Heart right ventricle (tissue), 16 donors: ENCODE measurements around the gene ZNF383. TPM values are rescaled to one million over a fixed set of nuclear protein-coding genes. Genes with fewer than 3 reads are reported as not detected.
"Not testable (repeated sequence)": the region's sequence is repeated elsewhere in the genome, so short reads cannot be mapped to it uniquely, and the experiment has no call there.

Source experiments
- ATAC-seq, 8 donors: fragments of 200-7000 bp; cut with Tn5 transposase; one replicate each; pipeline ENCODE4 v1.9.1; 2020; ENCODE audit warnings: mild to moderate bottlenecking in 8 of 8, moderate library complexity in 8 of 8, moderate number of reproducible peaks in 1 of 8
- DNase-seq, 2 donors: peaks; one replicate each; pipeline ENCODE4 v3.0.0-alpha.2; 2020
- H3K27ac ChIP-seq, 10 donors: fragments of 200-600 bp; sonication (generic) in 2 of 10; one replicate each; pipeline versions ENCODE4 v1.5.0 to v1.8.0; 2020 to 2022; ENCODE audit warnings: mild to moderate bottlenecking in 3 of 10
- H3K27me3 ChIP-seq, 7 donors: fragments of 200-600 bp; one replicate each; pipeline ENCODE4 v1.8.0; 2021 to 2022; ENCODE audit warnings: mild to moderate bottlenecking in 2 of 7
- H3K36me3 ChIP-seq, 9 donors: fragments of 200-600 bp; sonication (generic) in 1 of 9; one replicate each; pipeline versions ENCODE4 v1.5.0 to v1.8.0; 2020 to 2022; ENCODE audit warnings: mild to moderate bottlenecking in 2 of 9
- H3K4me1 ChIP-seq, 9 donors: fragments of 200-600 bp; sonication (generic) in 1 of 9; one replicate each; pipeline versions ENCODE4 v1.5.0 to v1.8.0; 2020 to 2022; ENCODE audit warnings: mild to moderate bottlenecking in 4 of 9
- H3K4me3 ChIP-seq, 10 donors: fragments of 200-600 bp; sonication (generic) in 2 of 10; one replicate each; pipeline versions ENCODE4 v1.5.0 to v1.8.0; 2020 to 2022; ENCODE audit warnings: mild to moderate bottlenecking in 7 of 10, moderate library complexity in 2 of 10
- H3K9me3 ChIP-seq, 11 donors: fragments of 200-600 bp in 10 of 11; sonication (generic) in 2 of 11; one replicate each; pipeline versions ENCODE4 v1.5.0 to v1.8.0; 2013 to 2022; ENCODE audit warnings: mild to moderate bottlenecking in 2 of 11, control low read depth in 1 of 11, moderate library complexity in 1 of 11
- WGBS, 2 donors: extraction: QIAGEN DNeasy Blood & Tissue Kit; methylation state at CpG; one replicate each; pipeline ENCODE4 v1.1.7; 2013; ENCODE audit warnings: inconsistent platforms in 1 of 2; 5-methylcytosine and 5-hydroxymethylcytosine counted together
- intact Hi-C, 10 donors: fragments of 100-400 bp; cut with DNase I; formaldehyde crosslinking; loops; one replicate each; pipeline versions ENCODE4 v1.11.1 to v1.14.2; 2022
- polyA plus RNA-seq, 2 donors: library from polyadenylated mRNA; stranded (reverse); fragments of 200-250 nt; gene quantifications; one replicate each; pipeline ENCODE4 v1.2.3, GENCODE V29; 2013
- total RNA-seq, 10 donors: library from RNA; stranded (reverse); fragmentation: NEBNext Ultra II Directional in 3 of 10; extraction: Animal tissue kit (Norgen Biotek cat#: 25700) in 3 of 10; gene quantifications; one replicate each; pipeline versions ENCODE4 v1.2.1 to v1.2.4, GENCODE V29; 2021 to 2023
- TF ChIP-seq, protein P1 (sequence below), 9 donors: fragments of 200-600 bp; sonication (generic) in 2 of 9; IDR thresholded peaks; one replicate each; pipeline versions ENCODE4 v1.5.0 to v1.8.0; 2021 to 2022; ENCODE audit warnings: antibody characterized with exemption in 9 of 9, mild to moderate bottlenecking in 5 of 9, moderate library complexity in 1 of 9
- donor health status: Arrhythmogenic right ventricular cardiomyopathy.
- donor health status: ischemic (EF 13 %, LVEDD 7.1; RV severe dilation, severe dysfunction).
- donor health status: healthy with polysubstance abuse.
- donor health status: DM: no; HTN: yes; CAD: no.
- donor health status: DM: no; HTN: no; CAD: no.
- donor health status: ischemic (EF 25% LVEDD 6.9; RV normal size, moderate dysfunction).
- donor health status: ischemic (EF 25% LVEDD 5.7; RV mildly dilated, moderate dysfunction).
- donor health status: healthy.
- donor health status: DM: yes; HTN: yes; CAD: no.
- donor health status: Ischemic cardiomyopathy.
- donor health status: ischemic (EF 35%, LVEDD 5.7; RV mildly dilated, moderate dysfunction).
- donor health status: nonischemic (EF 11% LVEDD 7.7; RV severe dilation, severe dysfunction).
- donor health status: DM: yes; HTN: yes; CAD: no.
- donor health status: PGD.
- donor health status: ischemic (EF 29% LVEDD 5.4; RV normal size, mild dysfunction).
- donor health status: nonischemic (EF 23%, LVEDD 6.1; RV moderate dilation, normal function).

The ZNF383 gene
- total and polyA plus RNA-seq, 12 donors, result 2.7 to 12.7 (median 8.9) TPM

DNA sequence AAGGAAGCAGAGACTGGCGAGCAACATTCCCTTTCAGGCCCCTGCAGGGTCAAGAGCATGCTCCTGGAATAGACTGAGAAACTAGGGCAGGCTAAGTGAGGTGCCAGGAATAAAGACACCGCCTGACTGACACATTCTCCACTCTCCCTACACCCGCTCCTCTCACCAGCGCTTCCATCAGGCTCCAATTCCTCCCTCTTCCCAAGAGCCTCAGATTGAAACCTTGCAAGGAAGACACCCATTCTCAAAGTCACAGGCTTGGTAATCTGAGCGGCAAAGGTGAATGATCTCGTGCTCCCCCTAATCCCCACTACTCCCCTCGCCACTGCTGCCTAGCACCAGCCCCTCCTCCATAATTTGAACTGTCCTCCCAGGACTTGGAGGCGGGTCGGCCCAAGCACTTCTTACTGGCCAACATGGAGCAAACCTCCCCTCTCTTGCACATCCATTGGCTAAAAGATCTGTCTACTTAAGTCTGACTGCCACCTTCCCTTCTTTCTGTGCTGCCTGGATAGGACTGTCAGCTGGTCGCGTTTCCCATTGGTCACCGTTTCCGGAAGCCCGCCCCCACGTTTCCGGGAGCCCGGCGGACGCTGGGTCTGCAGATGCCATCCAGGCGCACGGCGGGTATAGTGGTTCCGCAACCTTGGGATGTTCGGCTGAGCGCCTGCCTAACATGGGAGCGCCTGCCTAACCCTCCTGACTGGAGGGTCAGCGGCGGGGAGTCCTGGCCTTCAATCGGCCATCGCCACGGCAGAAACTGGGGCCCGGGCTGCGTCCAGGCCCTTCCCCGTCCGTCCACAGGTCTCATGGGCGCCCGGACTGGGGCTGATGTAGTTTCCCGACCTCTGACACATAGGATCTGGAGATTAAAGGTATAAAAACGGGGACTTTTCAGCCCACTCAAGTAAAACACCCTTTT, 33.6 kb downstream of the ZNF383 start:
- intact Hi-C loops, result no loop called here
- TF ChIP-seq, protein P1, sequence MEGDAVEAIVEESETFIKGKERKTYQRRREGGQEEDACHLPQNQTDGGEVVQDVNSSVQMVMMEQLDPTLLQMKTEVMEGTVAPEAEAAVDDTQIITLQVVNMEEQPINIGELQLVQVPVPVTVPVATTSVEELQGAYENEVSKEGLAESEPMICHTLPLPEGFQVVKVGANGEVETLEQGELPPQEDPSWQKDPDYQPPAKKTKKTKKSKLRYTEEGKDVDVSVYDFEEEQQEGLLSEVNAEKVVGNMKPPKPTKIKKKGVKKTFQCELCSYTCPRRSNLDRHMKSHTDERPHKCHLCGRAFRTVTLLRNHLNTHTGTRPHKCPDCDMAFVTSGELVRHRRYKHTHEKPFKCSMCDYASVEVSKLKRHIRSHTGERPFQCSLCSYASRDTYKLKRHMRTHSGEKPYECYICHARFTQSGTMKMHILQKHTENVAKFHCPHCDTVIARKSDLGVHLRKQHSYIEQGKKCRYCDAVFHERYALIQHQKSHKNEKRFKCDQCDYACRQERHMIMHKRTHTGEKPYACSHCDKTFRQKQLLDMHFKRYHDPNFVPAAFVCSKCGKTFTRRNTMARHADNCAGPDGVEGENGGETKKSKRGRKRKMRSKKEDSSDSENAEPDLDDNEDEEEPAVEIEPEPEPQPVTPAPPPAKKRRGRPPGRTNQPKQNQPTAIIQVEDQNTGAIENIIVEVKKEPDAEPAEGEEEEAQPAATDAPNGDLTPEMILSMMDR (IDR thresholded peaks at IDR 0.05), result no peak
- peaks cover 0 to 18% (median 4%) of the 10 kb centered on the region in 9 donors for H3K4me1 ChIP-seq
- peaks cover 0 to 21% (median 3%) of the 10 kb centered on the region in 9 donors for H3K36me3 ChIP-seq
- DNase-seq (peak; percentile 85 to 94), ATAC-seq (peak; percentile 97 to 100 (median 99))
- no peaks in the 10 kb centered on the region for H3K27me3 ChIP-seq
- peak overlapping the region; percentile 39 to 90 (median 79) for H3K27ac ChIP-seq
- peaks cover 0 to 97% (median 40%) of the 10 kb centered on the region in 11 donors for H3K9me3 ChIP-seq
- 1 to 2% methylated on average over 39 of the region's 39 CpGs for WGBS, 2 donors
- peak overlapping the region; percentile 57 to 81 (median 69) for H3K4me3 ChIP-seq

DNA sequence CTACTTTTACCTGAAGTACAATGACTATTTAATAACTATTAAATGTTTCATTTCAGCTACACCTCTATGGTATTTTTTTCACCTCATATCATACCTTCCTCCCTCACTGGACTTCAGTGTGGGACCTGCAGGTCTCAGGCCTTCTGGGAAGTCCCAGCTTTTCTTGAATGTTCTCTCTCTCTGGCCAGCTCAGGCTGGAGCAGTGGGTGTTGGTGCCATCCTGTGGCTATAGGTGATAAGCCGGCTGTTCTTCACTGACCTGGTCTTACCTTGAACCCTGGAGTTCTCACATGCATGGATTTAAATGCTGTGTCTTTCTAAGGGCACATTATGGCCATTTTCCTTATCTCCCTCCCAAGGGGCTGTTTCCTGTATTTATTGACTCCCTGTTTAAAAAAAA, 45.0 kb downstream of the ZNF383 start:
- TF ChIP-seq, protein P1 (IDR thresholded peaks at IDR 0.05), result peak in 1 of 9 donors; percentile 6
- peaks cover 0 to 39% (median 0%) of the 10 kb centered on the region in 11 donors for H3K9me3 ChIP-seq
- DNase-seq, H3K27ac ChIP-seq, H3K4me3 ChIP-seq, H3K4me1 ChIP-seq, H3K27me3 ChIP-seq, intact Hi-C loops: not testable (repeated sequence)
- peak in 3 of 8 donors; percentile 55 to 75 (median 58) for ATAC-seq
- H3K36me3 ChIP-seq, result peaks cover 0 to 24% (median 0%) of the 10 kb centered on the region in 9 donors
- 80 to 88% methylated on average over 1 of the region's 1 CpG for WGBS, 2 donors

DNA sequence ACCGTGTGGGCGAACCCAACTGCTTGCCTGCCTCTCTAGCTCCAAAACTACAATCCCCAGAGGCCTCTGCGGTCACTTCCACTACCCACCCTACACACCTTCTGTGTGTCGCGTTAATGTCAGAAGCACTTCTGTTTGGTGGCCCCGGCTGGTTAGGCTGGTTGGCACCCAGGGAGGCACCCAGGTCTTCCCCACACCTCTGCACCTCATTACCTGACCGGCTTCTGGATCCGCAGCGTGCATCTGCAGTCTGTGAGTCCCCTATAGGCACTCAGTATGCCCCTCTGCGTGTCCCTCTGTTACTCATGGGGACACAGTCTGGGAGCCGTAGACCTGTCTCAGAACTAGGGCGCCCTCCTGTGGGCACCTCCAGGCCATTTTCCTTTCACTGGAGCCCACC, 49.0 kb downstream of the ZNF383 start:
- peak in 3 of 8 donors; percentile 25 to 65 (median 27) for ATAC-seq

DNA sequence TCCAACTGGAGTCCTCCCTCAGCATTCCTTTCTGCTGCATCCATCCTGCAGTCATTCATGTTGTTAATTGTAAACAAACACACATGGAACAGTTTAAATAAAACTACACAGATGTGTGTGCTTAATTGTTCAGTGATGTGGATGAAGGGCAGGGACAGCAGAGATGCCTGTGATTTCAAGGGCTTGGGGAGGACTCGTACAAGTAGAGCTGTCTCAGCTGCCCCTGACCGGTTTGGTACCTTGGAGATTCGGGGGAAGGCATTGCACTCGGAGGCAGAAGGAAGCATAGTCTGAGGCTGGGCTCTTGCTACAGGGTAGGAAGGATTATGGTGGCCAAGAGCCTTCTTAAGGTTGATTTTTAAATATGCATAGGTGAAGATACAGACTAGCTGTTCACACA, 49.7 kb downstream of the ZNF383 start:
- H3K27ac ChIP-seq, H3K4me1 ChIP-seq, intact Hi-C loops, H3K27me3 ChIP-seq, H3K4me3 ChIP-seq, H3K9me3 ChIP-seq, H3K36me3 ChIP-seq, DNase-seq: not testable (repeated sequence)
- peak in 1 of 8 donors; percentile 61 for ATAC-seq
- WGBS, 2 donors, result 93 to 95% methylated on average over 4 of the region's 4 CpGs

More for the DNA sequence above, 49.0 kb downstream of the ZNF383 start:
- H3K9me3 ChIP-seq, intact Hi-C loops, H3K27ac ChIP-seq, H3K4me1 ChIP-seq, DNase-seq, H3K27me3 ChIP-seq, H3K4me3 ChIP-seq, H3K36me3 ChIP-seq: not testable (repeated sequence)
- 91 to 92% methylated on average over 12 of the region's 12 CpGs for WGBS, 2 donors

DNA sequence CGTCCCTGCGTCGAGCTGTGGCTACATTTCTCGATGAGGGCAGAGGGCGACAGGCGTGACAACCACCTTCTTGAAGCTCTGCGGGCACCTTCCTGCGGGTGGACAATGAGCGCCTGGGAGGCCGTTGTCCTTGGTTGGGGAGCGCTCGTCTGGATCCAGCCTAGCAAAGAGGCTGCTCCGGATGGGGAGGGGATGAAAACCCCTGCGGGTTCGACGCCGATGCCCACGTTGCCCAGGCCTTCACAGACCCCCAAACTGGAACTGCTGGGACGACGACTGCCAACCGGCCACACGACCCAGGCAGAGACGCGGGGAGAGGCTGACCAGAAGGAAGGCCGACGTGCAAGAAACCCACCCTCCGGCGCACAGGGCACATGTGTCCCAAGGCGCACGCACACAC, 62.6 kb downstream of the ZNF383 start:
- H3K36me3 ChIP-seq, H3K27ac ChIP-seq, H3K4me1 ChIP-seq, ATAC-seq, intact Hi-C loops, H3K9me3 ChIP-seq, H3K4me3 ChIP-seq, DNase-seq, H3K27me3 ChIP-seq: not testable (repeated sequence)
- WGBS, 2 donors, result 98% methylated on average over 21 of the region's 30 CpGs; no CpG with 5 or more reads in 1 of the 2 donors

DNA sequence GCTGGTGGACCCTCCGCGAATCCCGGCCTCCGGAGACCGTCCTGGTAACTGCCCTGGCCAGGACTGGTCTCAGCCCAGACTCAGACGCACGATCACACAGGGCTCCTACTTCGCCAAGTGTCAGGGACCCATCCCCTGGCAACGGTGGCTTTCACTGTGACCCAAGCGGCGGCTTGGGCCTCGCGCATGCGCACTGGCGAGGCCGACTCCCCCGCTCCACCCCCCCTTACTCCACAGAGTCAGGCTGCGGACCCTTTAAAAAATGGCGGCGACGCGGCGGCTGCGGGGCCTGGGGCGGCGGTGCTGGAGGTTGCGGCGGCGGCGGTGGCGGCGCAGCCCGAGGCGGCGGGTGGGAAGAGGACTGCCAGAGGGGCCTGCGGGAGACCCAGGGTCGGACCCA, 66.0 kb downstream of the ZNF383 start:
- H3K9me3 ChIP-seq, DNase-seq, H3K4me3 ChIP-seq, intact Hi-C loops, H3K4me1 ChIP-seq, H3K27ac ChIP-seq, ATAC-seq, H3K36me3 ChIP-seq, H3K27me3 ChIP-seq: not testable (repeated sequence)
- WGBS, 2 donors, result 96% methylated on average over 21 of the region's 37 CpGs; no CpG with 5 or more reads in 1 of the 2 donors

DNA sequence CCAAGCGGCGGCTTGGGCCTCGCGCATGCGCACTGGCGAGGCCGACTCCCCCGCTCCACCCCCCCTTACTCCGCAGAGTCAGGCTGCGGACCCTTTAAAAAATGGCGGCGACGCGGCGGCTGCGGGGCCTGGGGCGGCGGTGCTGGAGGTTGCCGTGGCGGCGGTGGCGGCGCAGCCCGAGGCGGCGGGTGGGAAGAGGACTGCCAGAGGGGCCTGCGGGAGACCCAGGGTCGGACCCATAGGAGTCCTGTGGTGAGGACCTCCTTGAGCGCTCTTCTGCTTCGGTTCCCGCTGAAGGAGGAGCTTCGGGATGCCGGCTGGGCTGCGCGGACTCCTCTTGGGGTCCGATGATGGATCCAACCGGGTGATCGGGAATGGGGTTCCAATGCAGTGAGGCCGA, 71.2 kb downstream of the ZNF383 start:
- H3K4me1 ChIP-seq, H3K36me3 ChIP-seq, intact Hi-C loops, ATAC-seq, H3K27me3 ChIP-seq, H3K27ac ChIP-seq: not testable (repeated sequence)
- H3K4me3 ChIP-seq, result peak overlapping the region in 1 of 10 donors; percentile 34
- WGBS, 2 donors, result 68 to 85% methylated on average over 24 to 25 of the region's 39 CpGs
- H3K9me3 ChIP-seq, result peaks cover 0 to 16% (median 3%) of the 10 kb centered on the region in 11 donors
- peak; percentile 29 to 39 for DNase-seq

DNA sequence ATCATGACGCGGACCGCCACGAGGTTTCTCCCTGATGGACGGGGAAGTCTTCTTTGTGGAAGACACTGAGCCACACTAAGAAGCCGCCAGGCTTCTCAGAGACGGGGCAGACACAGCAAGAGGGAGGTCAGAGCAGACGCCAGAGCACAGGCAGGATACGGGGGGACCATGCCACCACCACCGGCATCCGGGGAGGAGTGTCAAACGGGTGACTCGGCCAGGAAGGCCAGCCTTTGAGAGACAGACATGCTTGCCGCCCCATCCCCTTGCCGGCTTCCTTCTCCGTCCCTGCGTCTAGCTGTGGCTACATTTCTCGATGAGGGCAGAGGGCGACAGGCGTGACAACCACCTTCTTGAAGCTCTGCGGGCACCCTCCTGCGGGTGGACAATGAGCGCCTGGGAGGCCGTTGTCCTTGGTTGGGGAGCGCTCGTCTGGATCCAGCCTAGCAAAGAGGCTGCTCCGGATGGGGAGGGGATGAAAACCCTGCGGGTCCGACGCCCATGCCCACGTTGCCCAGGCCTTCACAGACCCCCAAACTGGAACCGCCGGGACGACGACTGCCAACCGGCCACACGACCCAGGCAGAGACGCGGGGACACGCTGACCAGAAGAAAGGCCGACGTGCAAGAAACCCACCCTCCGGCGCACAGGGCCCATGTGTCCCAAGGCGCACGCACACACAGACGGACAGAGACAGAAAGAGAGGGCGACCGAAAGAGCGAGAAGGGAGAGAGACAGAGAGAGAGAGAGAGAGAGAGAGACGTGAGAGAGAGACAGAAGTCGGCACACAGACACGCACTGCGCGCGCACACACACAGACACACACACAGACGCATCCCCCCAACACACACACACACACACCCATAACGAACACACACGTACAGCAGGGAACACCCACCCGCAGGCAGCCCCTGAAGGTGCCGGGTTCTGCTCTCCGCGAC, 75.3 kb downstream of the ZNF383 start:
- peaks cover 0 to 18% (median 3%) of the 10 kb centered on the region in 11 donors for H3K9me3 ChIP-seq
- 95 to 96% methylated on average over 41 to 45 of the region's 63 CpGs for WGBS, 2 donors
- ATAC-seq, intact Hi-C loops, H3K4me1 ChIP-seq, H3K27ac ChIP-seq, H3K27me3 ChIP-seq, H3K4me3 ChIP-seq, H3K36me3 ChIP-seq: not testable (repeated sequence)
- peak; percentile 41 to 70 for DNase-seq
